WTC11 (cell line): ENCODE measurements around the gene GRIA4. TPM values are rescaled to one million over a fixed set of nuclear protein-coding genes. Genes with fewer than 3 reads are reported as not detected.

Experiments used
- ATAC-seq: fragments of 200-7000 bp; cut with Tn5 transposase; 2 replicates; pipeline ENCODE4 v1.10.0; 2021; ENCODE audit warnings: mild to moderate bottlenecking, moderate library complexity
- CTCF ChIA-PET: fragments of 300-600 bp; sonication (Branson Sonifier 250); formaldehyde crosslinking; loops from one replicate; lab custom pipeline; 2021; ENCODE audit warnings: antibody characterized with exemption; lab: Charles Lee
- POLR2A ChIA-PET: fragments of 350-600 bp; sonication (Branson Sonifier 250); formaldehyde crosslinking; loops from one replicate; lab custom pipeline; 2021; ENCODE audit warnings: antibody characterized with exemption; lab: Charles Lee
- DNase-seq: peaks from one replicate; pipeline ENCODE4 v3.0.0; 2021; ENCODE audit warnings: low spot score
- H3K27ac Mint-ChIP-seq: 2 replicates; pipeline ENCODE4 v1.8.0; 2021; ENCODE audit warnings: mixed read lengths
- H3K27me3 Mint-ChIP-seq: 2 replicates; pipeline ENCODE4 v1.8.0; 2021; ENCODE audit warnings: low read depth, mild to moderate bottlenecking, moderate library complexity, mixed read lengths
- H3K36me3 Mint-ChIP-seq: 2 replicates; pipeline ENCODE4 v1.8.0; 2021; ENCODE audit warnings: mixed read lengths
- H3K4me1 Mint-ChIP-seq: 2 replicates; pipeline ENCODE4 v1.8.0; 2022; ENCODE audit warnings: mixed read lengths
- H3K4me3 Mint-ChIP-seq: 2 replicates; pipeline ENCODE4 v1.8.0; 2021; ENCODE audit warnings: mild to moderate bottlenecking, moderate library complexity, mixed read lengths
- H3K9me3 Mint-ChIP-seq: 2 replicates; pipeline ENCODE4 v1.8.0; 2021; ENCODE audit warnings: mixed read lengths
- ATF1 ChIP-seq: sonication (generic); formaldehyde crosslinking; IDR thresholded peaks from 2 replicates; pipeline ENCODE4 v1.8.1; 2023; ENCODE audit warnings: mild to moderate bottlenecking, moderate library complexity, missing genetic modification reagents
- ATF2 ChIP-seq: sonication (generic); formaldehyde crosslinking; IDR thresholded peaks from 2 replicates; pipeline ENCODE4 v1.8.1; 2022; ENCODE audit warnings: low read depth, missing genetic modification reagents, borderline replicate concordance
- ATF3 ChIP-seq: sonication (generic); formaldehyde crosslinking; conservative IDR thresholded peaks from 2 replicates; pipeline ENCODE4 v1.8.1; 2022; ENCODE audit warnings: mild to moderate bottlenecking, missing genetic modification reagents
- CREB1 ChIP-seq: sonication (generic); formaldehyde crosslinking; IDR thresholded peaks from 2 replicates; pipeline ENCODE4 v1.8.0; 2023; ENCODE audit warnings: mild to moderate bottlenecking, missing genetic modification reagents
- CTCF ChIP-seq: fragments of 200-600 bp; IDR thresholded peaks from 2 replicates; pipeline ENCODE4 v1.8.0; 2022; ENCODE audit warnings: antibody characterized with exemption
- ESRRA ChIP-seq: sonication (generic); formaldehyde crosslinking; IDR thresholded peaks from 2 replicates; pipeline ENCODE4 v1.8.1; 2022; ENCODE audit warnings: mild to moderate bottlenecking, missing genetic modification reagents, borderline replicate concordance
- ETV6 ChIP-seq: sonication (generic); formaldehyde crosslinking; IDR thresholded peaks from 2 replicates; pipeline ENCODE4 v1.8.1; 2022; ENCODE audit warnings: mild to moderate bottlenecking, missing genetic modification reagents
- FOXJ3 ChIP-seq: sonication (generic); formaldehyde crosslinking; IDR thresholded peaks from 2 replicates; pipeline ENCODE4 v1.9.0; 2021; ENCODE audit warnings: missing genetic modification reagents, mild to moderate bottlenecking, borderline replicate concordance
- FOXK1 ChIP-seq: sonication (generic); formaldehyde crosslinking; IDR thresholded peaks from 2 replicates; pipeline ENCODE4 v1.8.0; 2022; ENCODE audit warnings: mild to moderate bottlenecking, moderate library complexity, missing genetic modification reagents
- GRHL2 ChIP-seq: fragments of 250-450 bp; sonication (Bioruptor Pico); IDR thresholded peaks from 2 replicates; pipeline ENCODE4 v1.8.0; 2022; ENCODE audit warnings: mild to moderate bottlenecking, moderate library complexity; ENCODE audit not compliant: insufficient replicate concordance, severe bottlenecking
- JUN ChIP-seq: sonication (generic); formaldehyde crosslinking; IDR thresholded peaks from 2 replicates; pipeline ENCODE4 v1.8.0; 2023; ENCODE audit warnings: mild to moderate bottlenecking, missing genetic modification reagents
- KAT7 ChIP-seq: sonication (generic); formaldehyde crosslinking; IDR thresholded peaks from 2 replicates; pipeline ENCODE4 v1.8.1; 2023; ENCODE audit warnings: missing genetic modification reagents, mild to moderate bottlenecking, borderline replicate concordance
- MLX ChIP-seq: sonication (generic); formaldehyde crosslinking; IDR thresholded peaks from 2 replicates; pipeline ENCODE4 v1.8.1; 2023; ENCODE audit warnings: mild to moderate bottlenecking, missing genetic modification reagents, moderate library complexity
- NR1H2 ChIP-seq: sonication (generic); formaldehyde crosslinking; IDR thresholded peaks from 2 replicates; pipeline ENCODE4 v1.9.0; 2021; ENCODE audit warnings: mild to moderate bottlenecking, moderate library complexity, missing genetic modification reagents
- OVOL2 ChIP-seq: fragments of 250-450 bp; sonication (Bioruptor Pico); IDR thresholded peaks from 2 replicates; pipeline ENCODE4 v1.9.0; 2021; ENCODE audit warnings: mild to moderate bottlenecking, borderline replicate concordance
- PREB ChIP-seq: sonication (generic); formaldehyde crosslinking; IDR thresholded peaks from 2 replicates; pipeline ENCODE4 v1.8.1; 2022; ENCODE audit warnings: mild to moderate bottlenecking, missing genetic modification reagents, moderate library complexity, borderline replicate concordance
- RELA ChIP-seq: sonication (generic); formaldehyde crosslinking; IDR thresholded peaks from 2 replicates; pipeline ENCODE4 v1.8.1; 2022; ENCODE audit warnings: missing genetic modification reagents, mild to moderate bottlenecking, borderline replicate concordance
- TCF7 ChIP-seq: sonication (generic); formaldehyde crosslinking; IDR thresholded peaks from 2 replicates; pipeline ENCODE4 v1.8.0; 2022; ENCODE audit warnings: mild to moderate bottlenecking, low read depth, missing genetic modification reagents, moderate library complexity
- TEAD1 ChIP-seq: sonication (generic); formaldehyde crosslinking; IDR thresholded peaks from 2 replicates; pipeline ENCODE4 v1.8.0; 2022; ENCODE audit warnings: mild to moderate bottlenecking, missing genetic modification reagents
- ZBTB21 ChIP-seq: sonication (generic); formaldehyde crosslinking; IDR thresholded peaks from 2 replicates; pipeline ENCODE4 v1.8.1; 2023; ENCODE audit warnings: mild to moderate bottlenecking, missing genetic modification reagents, borderline replicate concordance
- ZNF121 ChIP-seq: sonication (generic); formaldehyde crosslinking; IDR thresholded peaks from 2 replicates; pipeline ENCODE4 v1.8.0; 2023; ENCODE audit warnings: missing genetic modification reagents
- ZNF416 ChIP-seq: fragments of 250-450 bp; sonication (Bioruptor Pico); IDR thresholded peaks from 2 replicates; pipeline ENCODE4 v1.9.0; 2021; ENCODE audit warnings: mild to moderate bottlenecking, inconsistent platforms
- ZNF425 ChIP-seq: fragments of 250-450 bp; sonication (Bioruptor Pico); conservative IDR thresholded peaks from 2 replicates; pipeline ENCODE4 v1.9.0; 2021; ENCODE audit warnings: mild to moderate bottlenecking
- total RNA-seq: library from RNA; stranded (reverse); gene quantifications from 3 replicates; pipeline ENCODE4 v1.2.3, GENCODE V29; 2021

GRIA4 gene
- total RNA-seq, 1 experiment from 2014 or later: 11.4 TPM

GRCh38 chr11:105611572-105612441 lies 1.9 kb downstream of the GRIA4 start:
- Mint-ChIP-seq H3K4me1 (peaks cover 39% of the 10 kb centered on the region), H3K36me3 (no peaks in the 10 kb centered on the region), H3K4me3 (peak overlapping the region; percentile 80), H3K27me3 (no peaks in the 10 kb centered on the region; the same call in 1 of the 2 replicates), H3K9me3 (no peaks in the 10 kb centered on the region), H3K27ac (peak overlapping the region; percentile 76)
- no peak for DNase-seq
- CTCF ChIA-PET: interaction anchor here (1.4 kb wide), 1 partner anchor 251 kb away, joined by 5 read pairs; no protein-coding TSS in a partner anchor
- POLR2A ChIA-PET: no interaction called here
- ATAC-seq: peak; percentile 21
- TF ChIP-seq ETV6 (CRISPR knock-in tag) (0 out of 2 replicates have a peak, but pooled peaks have one; percentile 37), FOXK1 (CRISPR knock-in tag) (no peak)

GRCh38 chr11:105612771-105613170 lies 2.9 kb downstream of the GRIA4 start:
- no peak for ATAC-seq
- Mint-ChIP-seq H3K4me1 (peaks cover 37% of the 10 kb centered on the region), H3K27ac (peak overlapping the region; percentile 80), H3K36me3 (no peaks in the 10 kb centered on the region), H3K27me3 (no peaks in the 10 kb centered on the region; the same call in 1 of the 2 replicates), H3K9me3 (no peaks in the 10 kb centered on the region), H3K4me3 (peak overlapping the region; percentile 80)
- CTCF ChIA-PET: no interaction called here
- POLR2A ChIA-PET: no interaction called here
- TF ChIP-seq JUN (CRISPR knock-in tag): no peak
- no peak for TF ChIP-seq FOXK1 (CRISPR knock-in tag)
- no peak for TF ChIP-seq FOXJ3 (CRISPR knock-in tag)
- TF ChIP-seq MLX (CRISPR knock-in tag): no peak
- no peak for TF ChIP-seq ESRRA (CRISPR knock-in tag)
- no peak for TF ChIP-seq PREB (CRISPR knock-in tag)
- TF ChIP-seq NR1H2 (CRISPR knock-in tag): no peak
- TF ChIP-seq ZNF121: no peak
- no peak for TF ChIP-seq KAT7 (CRISPR knock-in tag)
- no peak for TF ChIP-seq ZNF425 (CRISPR knock-in tag)
- no peak for TF ChIP-seq TCF7
- no peak for TF ChIP-seq CREB1
- DNase-seq: no peak

- Mint-ChIP-seq H3K4me3 (peak overlapping the region; percentile 80), H3K36me3 (no peaks in the 10 kb centered on the region), H3K9me3 (no peaks in the 10 kb centered on the region), H3K4me1 (peaks cover 37% of the 10 kb centered on the region), H3K27ac (peak overlapping the region; percentile 80), H3K27me3 (no peaks in the 10 kb centered on the region; the same call in 1 of the 2 replicates)
- no peak for ATAC-seq
- ChIA-PET POLR2A (no interaction called here), CTCF (no interaction called here)
- no peak for DNase-seq
- no peak for TF ChIP-seq CTCF
- TF ChIP-seq ZNF416 (CRISPR knock-in tag): no peak
- no peak for TF ChIP-seq OVOL2 (CRISPR knock-in tag)
- no peak for TF ChIP-seq RELA
- TF ChIP-seq ZBTB21: no peak
- TF ChIP-seq TEAD1 (CRISPR knock-in tag): no peak
- no peak for TF ChIP-seq GRHL2 (CRISPR knock-in tag)
- TF ChIP-seq MLX (CRISPR knock-in tag): no peak
- no peak for TF ChIP-seq ATF2
- no peak for TF ChIP-seq ATF1
- no peak for TF ChIP-seq ATF3 (CRISPR knock-in tag)
- TF ChIP-seq FOXJ3 (CRISPR knock-in tag): no peak
These were observed 3.3 kb downstream of the GRIA4 start for GRCh38 chr11:105613183-105613582.
